Osteoblast (primary cell): ENCODE data around the gene RPIA. TPM values are rescaled to one million over a fixed set of nuclear protein-coding genes. Genes with fewer than 3 reads are reported as not detected.
"Not testable (repeated sequence)": the region's sequence is repeated elsewhere in the genome, so short reads cannot be mapped to it uniquely, and the experiment has no call there.

Experiments
- DNase-seq: peaks from one replicate; pipeline ENCODE4 v3.0.0; 2011; ENCODE audit warnings: low spot score, mixed read lengths; ENCODE audit not compliant: insufficient read length; ENCODE audit errors: missing footprints
- H2AFZ ChIP-seq: 2 replicates; pipeline ENCODE4 v1.6.0; 2011; ENCODE audit warnings: mild to moderate bottlenecking, low read length
- H3K27ac ChIP-seq: 2 replicates; pipeline ENCODE4 v1.5.1; 2011; ENCODE audit warnings: mild to moderate bottlenecking, low read depth, low read length, moderate library complexity
- H3K27me3 ChIP-seq: 2 replicates; pipeline ENCODE4 v1.6.0; 2012; ENCODE audit warnings: mild to moderate bottlenecking, control low read depth, inconsistent platforms, low read length, moderate library complexity; ENCODE audit not compliant: insufficient read depth
- H3K36me3 ChIP-seq: 2 replicates; pipeline ENCODE4 v1.5.1; 2011; ENCODE audit warnings: mild to moderate bottlenecking, low read length, control low read depth, moderate library complexity; ENCODE audit not compliant: insufficient read depth
- H3K4me1 ChIP-seq: 2 replicates; pipeline ENCODE4 v1.5.1; 2011; ENCODE audit warnings: mild to moderate bottlenecking, low read length, control low read depth, moderate library complexity; ENCODE audit not compliant: insufficient read depth
- H3K4me2 ChIP-seq: 2 replicates; pipeline ENCODE4 v1.6.0; 2011; ENCODE audit warnings: mild to moderate bottlenecking, low read length; ENCODE audit not compliant: insufficient read depth
- H3K4me3 ChIP-seq: fragments of 200-600 bp; sonication (generic); 3 replicates; pipeline ENCODE4 v1.5.1; 2012; ENCODE audit warnings: mild to moderate bottlenecking, low read length, inconsistent platforms; ENCODE audit not compliant: insufficient read depth
- H3K79me2 ChIP-seq: 2 replicates; pipeline ENCODE4 v1.6.0; 2012; ENCODE audit warnings: mild to moderate bottlenecking, low read length, control low read depth, inconsistent platforms; ENCODE audit not compliant: insufficient read depth
- H3K9me3 ChIP-seq: 2 replicates; pipeline ENCODE4 v1.5.1; 2011; ENCODE audit warnings: low read depth, low read length, control low read depth
- H4K20me1 ChIP-seq: 2 replicates; pipeline ENCODE4 v1.6.0; 2012; ENCODE audit warnings: mild to moderate bottlenecking, low read length, control low read depth; ENCODE audit not compliant: insufficient read depth
- CTCF ChIP-seq: IDR thresholded peaks from 2 replicates; pipeline ENCODE4 v1.5.1; 2011; ENCODE audit warnings: mild to moderate bottlenecking, low read depth, low read length, moderate library complexity; ENCODE audit errors: extremely low read depth
- total RNA-seq: library from RNA; depleted of rRNA; stranded (reverse); fragments of >200 nt; gene quantifications from 2 replicates; pipeline ENCODE4 v1.2.3, GENCODE V29; 2012

RPIA gene
- total RNA-seq: 6.2 and 6.8 TPM in 2 replicates

DNA sequence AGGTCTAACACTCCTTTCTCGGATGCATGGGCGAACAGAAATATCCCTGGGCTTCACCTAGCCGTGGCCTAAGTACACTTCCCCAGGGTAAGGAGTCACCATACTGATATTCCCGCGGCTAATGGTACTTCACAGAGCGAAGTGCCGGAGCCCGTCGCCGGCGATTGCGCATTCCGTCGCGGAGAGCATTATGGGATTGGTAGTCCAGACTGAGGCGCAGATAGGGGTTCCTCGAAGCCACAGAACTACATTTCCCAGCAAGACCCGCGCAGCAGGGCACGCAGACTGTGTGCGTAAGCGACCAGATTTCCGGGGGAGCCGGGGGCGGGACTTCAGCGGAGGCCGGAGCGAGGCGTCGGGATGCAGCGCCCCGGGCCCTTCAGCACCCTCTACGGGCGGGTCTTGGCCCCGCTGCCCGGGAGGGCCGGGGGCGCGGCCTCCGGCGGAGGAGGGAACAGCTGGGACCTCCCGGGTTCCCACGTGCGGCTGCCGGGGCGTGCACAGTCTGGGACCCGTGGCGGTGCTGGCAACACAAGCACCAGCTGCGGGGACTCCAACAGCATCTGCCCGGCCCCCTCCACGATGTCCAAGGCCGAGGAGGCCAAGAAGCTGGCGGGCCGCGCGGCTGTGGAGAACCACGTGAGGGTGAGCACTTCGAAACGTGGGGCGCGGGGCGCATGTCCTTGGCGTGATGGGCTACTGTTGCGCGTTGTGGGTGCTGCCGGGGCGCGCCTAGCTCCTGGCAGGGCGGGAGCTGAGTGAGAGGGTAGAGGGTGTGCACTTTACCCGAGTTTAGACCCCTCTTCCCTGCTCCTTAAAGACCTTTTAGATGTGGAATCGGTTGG is at the start of gene RPIA:
Gene RPIA (plus strand): TSS at position 335 of the 845 bp plus-strand sequence. CDS start 26 bp downstream, at position 361.
- H3K4me3 ChIP-seq: peak within 1 kb of the TSS; percentile 82
- H2AFZ ChIP-seq: peak within 1 kb of the TSS; percentile 96
- no peaks in the 10 kb centered on the region for H3K9me3 ChIP-seq
- peak; percentile 43 for TF ChIP-seq CTCF
- H3K79me2 ChIP-seq: peaks cover 49% of the 10 kb centered on the region
- H3K27ac ChIP-seq: peak within 1 kb of the TSS; percentile 73
- H4K20me1 ChIP-seq: peaks cover 9% of the 10 kb centered on the region
- no peaks in the 10 kb centered on the region for H3K27me3 ChIP-seq
- peak within 1 kb of the TSS; percentile 98 for H3K4me2 ChIP-seq
- peaks cover 15% of the 10 kb centered on the region for H3K4me1 ChIP-seq
- DNase-seq: peak; percentile 98
- H3K36me3 ChIP-seq: no peaks in the 10 kb centered on the region

DNA sequence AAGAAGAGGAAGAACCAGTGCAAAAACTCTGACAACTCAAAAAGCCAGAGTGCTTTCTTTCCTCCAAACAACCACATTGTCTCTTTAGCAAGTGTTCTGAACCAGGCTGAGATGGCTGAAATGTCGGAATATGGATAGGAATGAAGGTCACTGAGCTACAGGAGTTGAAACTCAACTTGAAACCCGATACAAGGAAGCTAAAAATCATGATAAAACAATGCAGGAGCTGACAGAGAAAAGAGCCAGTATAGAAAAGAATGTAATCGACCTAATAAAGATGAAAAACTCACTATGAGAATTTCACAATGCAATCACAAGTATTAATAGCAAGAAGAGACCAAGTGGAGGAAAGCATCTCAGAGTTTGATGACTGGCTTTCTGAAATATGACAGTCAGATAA is 49.2 kb upstream of the RPIA start:
- DNase-seq: no peak
- Histone ChIP-seq H3K4me2 (no peak overlapping the region), H4K20me1 (no peaks in the 10 kb centered on the region), H3K79me2 (no peaks in the 10 kb centered on the region), H3K4me3 (no peak overlapping the region), H2AFZ (no peak overlapping the region), H3K27me3 (peaks cover 24% of the 10 kb centered on the region), H3K4me1 (peaks cover 21% of the 10 kb centered on the region), H3K27ac (no peak overlapping the region), H3K36me3 (no peaks in the 10 kb centered on the region), H3K9me3 (no peaks in the 10 kb centered on the region)
- no peak for TF ChIP-seq CTCF

GRCh38 chr2:88645291-88645882 is 46.1 kb upstream of the RPIA start:
- H4K20me1 ChIP-seq, H3K79me2 ChIP-seq, H3K9me3 ChIP-seq, H3K27ac ChIP-seq, H3K4me2 ChIP-seq, H2AFZ ChIP-seq, H3K36me3 ChIP-seq, DNase-seq, H3K4me3 ChIP-seq, H3K4me1 ChIP-seq: not testable (repeated sequence)
- peaks cover 20% of the 10 kb centered on the region for H3K27me3 ChIP-seq

DNA sequence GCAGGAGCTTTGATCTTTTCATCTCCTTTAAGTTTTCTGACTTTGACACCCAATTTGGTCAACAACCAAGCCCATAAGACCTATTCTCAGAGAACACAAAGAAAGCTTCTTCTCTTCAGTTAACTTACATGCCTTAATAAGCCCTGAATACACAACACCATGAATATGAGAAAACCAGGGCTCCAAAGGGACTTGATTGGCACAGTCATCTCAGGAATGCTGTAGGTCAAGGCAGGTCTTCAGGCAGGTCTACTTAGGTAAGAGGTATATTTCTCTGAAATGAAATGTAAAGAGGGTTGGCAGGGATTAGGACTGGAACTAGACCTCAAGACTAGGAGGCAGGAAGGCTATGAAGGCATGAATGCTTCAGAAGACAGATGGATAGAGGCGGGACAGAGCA is 39.8 kb upstream of the RPIA start:
- TF ChIP-seq CTCF: no peak
- no peak overlapping the region for H2AFZ ChIP-seq
- H4K20me1 ChIP-seq: no peaks in the 10 kb centered on the region
- H3K79me2 ChIP-seq: no peaks in the 10 kb centered on the region
- no peaks in the 10 kb centered on the region for H3K9me3 ChIP-seq
- no peaks in the 10 kb centered on the region for H3K36me3 ChIP-seq
- no peak overlapping the region for H3K4me3 ChIP-seq
- peaks cover 21% of the 10 kb centered on the region for H3K4me1 ChIP-seq
- H3K27me3 ChIP-seq: peaks cover 2% of the 10 kb centered on the region
- no peak overlapping the region for H3K4me2 ChIP-seq
- no peak overlapping the region for H3K27ac ChIP-seq
- DNase-seq: no peak
